Astrocyte (in vitro differentiated cells and primary cell): Measurements from ENCODE around the gene GNE.

ENCODE experiments used
- EZH2 ChIP-seq: IDR thresholded peaks from 2 replicates; pipeline ENCODE4 v1.6.1; 2012; ENCODE audit warnings: mild to moderate bottlenecking, low read length, inconsistent platforms; ENCODE audit not compliant: insufficient read depth
- TF ChIP-seq, protein P1 (sequence below): IDR thresholded peaks from 2 replicates; pipeline ENCODE4 v1.5.1; 2011; ENCODE audit warnings: low read depth, mild to moderate bottlenecking, inconsistent platforms, low read length, moderate library complexity; ENCODE audit not compliant: insufficient read depth

DNA sequence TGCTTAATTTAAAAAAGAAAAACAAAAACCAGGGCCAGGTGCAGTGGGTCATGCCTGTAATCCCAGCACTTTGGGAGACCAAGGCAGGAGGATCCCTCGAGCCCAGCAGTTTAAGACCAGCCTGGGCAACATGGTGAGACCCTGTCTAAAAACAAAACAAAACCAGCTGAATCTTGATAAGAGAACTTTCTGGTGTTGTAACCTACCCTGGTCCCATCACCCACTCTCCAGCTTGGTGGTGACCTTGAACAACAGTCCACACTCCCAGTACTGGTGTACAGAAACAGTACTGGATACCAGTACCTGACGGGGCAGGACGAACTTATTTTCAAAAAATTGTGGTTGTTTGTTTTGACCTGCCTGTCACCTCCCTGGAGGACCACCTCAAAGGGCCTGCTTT, 36.6 kb downstream of the GNE start:
- TF ChIP-seq, protein P1, sequence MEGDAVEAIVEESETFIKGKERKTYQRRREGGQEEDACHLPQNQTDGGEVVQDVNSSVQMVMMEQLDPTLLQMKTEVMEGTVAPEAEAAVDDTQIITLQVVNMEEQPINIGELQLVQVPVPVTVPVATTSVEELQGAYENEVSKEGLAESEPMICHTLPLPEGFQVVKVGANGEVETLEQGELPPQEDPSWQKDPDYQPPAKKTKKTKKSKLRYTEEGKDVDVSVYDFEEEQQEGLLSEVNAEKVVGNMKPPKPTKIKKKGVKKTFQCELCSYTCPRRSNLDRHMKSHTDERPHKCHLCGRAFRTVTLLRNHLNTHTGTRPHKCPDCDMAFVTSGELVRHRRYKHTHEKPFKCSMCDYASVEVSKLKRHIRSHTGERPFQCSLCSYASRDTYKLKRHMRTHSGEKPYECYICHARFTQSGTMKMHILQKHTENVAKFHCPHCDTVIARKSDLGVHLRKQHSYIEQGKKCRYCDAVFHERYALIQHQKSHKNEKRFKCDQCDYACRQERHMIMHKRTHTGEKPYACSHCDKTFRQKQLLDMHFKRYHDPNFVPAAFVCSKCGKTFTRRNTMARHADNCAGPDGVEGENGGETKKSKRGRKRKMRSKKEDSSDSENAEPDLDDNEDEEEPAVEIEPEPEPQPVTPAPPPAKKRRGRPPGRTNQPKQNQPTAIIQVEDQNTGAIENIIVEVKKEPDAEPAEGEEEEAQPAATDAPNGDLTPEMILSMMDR, result no peak
- TF ChIP-seq EZH2, result no peak
